Activated CD4-positive, alpha-beta T cell treated with anti-CD3 and anti-CD28 coated beads, Interleukin-2, amount 10 ng/mL, durations not matched to agents 7 days and 5 days (primary cell): Measurements from ENCODE around the gene TBATA. TPM values are rescaled to one million over a fixed set of nuclear protein-coding genes. Genes with fewer than 3 reads are reported as not detected.

Experiments used
- CTCF ChIA-PET: fragments of 350-600 bp; sonication (Branson Sonifier 250); formaldehyde crosslinking; loops from one replicate; lab custom pipeline; 2021; ENCODE audit warnings: antibody characterized with exemption; lab: Charles Lee
- POLR2A ChIA-PET: fragments of 350-600 bp; sonication (Branson Sonifier 250); formaldehyde crosslinking; loops from one replicate; lab custom pipeline; 2021; ENCODE audit warnings: antibody characterized with exemption; lab: Charles Lee
- DNase-seq: peaks from one replicate; pipeline ENCODE4 v3.0.0-alpha.2; 2020
- H3K27ac Mint-ChIP-seq: one replicate; pipeline ENCODE4 v1.8.0; 2021; ENCODE audit warnings: mild to moderate bottlenecking, moderate library complexity, mixed read lengths
- H3K27me3 Mint-ChIP-seq: one replicate; pipeline ENCODE4 v1.8.0; 2021; ENCODE audit warnings: mixed read lengths
- H3K36me3 Mint-ChIP-seq: one replicate; pipeline ENCODE4 v1.8.0; 2021; ENCODE audit warnings: low read depth, mixed read lengths
- H3K4me1 Mint-ChIP-seq: one replicate; pipeline ENCODE4 v1.8.0; 2021; ENCODE audit warnings: mixed read lengths
- H3K4me3 Mint-ChIP-seq: one replicate; pipeline ENCODE4 v1.8.0; 2021; ENCODE audit warnings: mild to moderate bottlenecking, moderate library complexity, mixed read lengths
- H3K9me3 Mint-ChIP-seq: one replicate; pipeline ENCODE4 v1.8.0; 2021; ENCODE audit warnings: mixed read lengths
- total RNA-seq, 2 experiments: library from RNA; stranded (reverse); gene quantifications; one replicate each; pipeline ENCODE4 v1.2.3, GENCODE V29; 2021

Gene TBATA
- total RNA-seq, 2 experiments from 2014 or later, result not detected

- H3K36me3 Mint-ChIP-seq, result no peaks in the 10 kb centered on the region
- H3K9me3 Mint-ChIP-seq, result no peaks in the 10 kb centered on the region
- CTCF ChIA-PET, result interaction anchor here (1.6 kb wide), 1 partner anchor 7 kb away, joined by 3 read pairs; no protein-coding TSS in a partner anchor
- H3K27me3 Mint-ChIP-seq, result peaks cover 19% of the 10 kb centered on the region
- H3K4me3 Mint-ChIP-seq, result no peak overlapping the region
- H3K4me1 Mint-ChIP-seq, result no peaks in the 10 kb centered on the region
- H3K27ac Mint-ChIP-seq, result no peak overlapping the region
- POLR2A ChIA-PET, result no interaction called here
- DNase-seq, result no peak
Observed at GRCh38 chr10:70805619-70806215, 20.5 kb upstream of the TBATA start.

- no peak for DNase-seq
- ChIA-PET POLR2A (no interaction called here), CTCF (interaction anchor here (1.1 to 1.6 kb wide), 2 partner anchors 9 to 12 kb away, joined by 3 read pairs; partner anchors contain the start of gene SGPL1)
- Mint-ChIP-seq H3K36me3 (no peaks in the 10 kb centered on the region), H3K4me1 (no peaks in the 10 kb centered on the region), H3K27me3 (peaks cover 21% of the 10 kb centered on the region), H3K4me3 (no peak overlapping the region), H3K27ac (no peak overlapping the region), H3K9me3 (no peaks in the 10 kb centered on the region)
Observed at GRCh38 chr10:70804421-70804808, 19.2 kb upstream of the TBATA start.

GRCh38 chr10:70803775-70804420 lies 18.7 kb upstream of the TBATA start:
- ChIA-PET POLR2A (interaction anchor here (0.6 kb wide), 1 partner anchor 126 kb away, joined by 3 read pairs; no protein-coding TSS in a partner anchor), CTCF (interaction anchor here (1.1 to 1.6 kb wide), 2 partner anchors 9 to 12 kb away, joined by 3 read pairs; partner anchors contain the start of gene SGPL1)
- Mint-ChIP-seq H3K27me3 (peaks cover 22% of the 10 kb centered on the region), H3K4me3 (no peak overlapping the region), H3K9me3 (no peaks in the 10 kb centered on the region), H3K36me3 (no peaks in the 10 kb centered on the region), H3K27ac (no peak overlapping the region), H3K4me1 (no peaks in the 10 kb centered on the region)
- no peak for DNase-seq

GRCh38 chr10:70801854-70802253 lies 16.7 kb upstream of the TBATA start:
- no peaks in the 10 kb centered on the region for H3K36me3 Mint-ChIP-seq
- no peak for DNase-seq
- H3K27ac Mint-ChIP-seq, result no peak overlapping the region
- no peaks in the 10 kb centered on the region for H3K4me1 Mint-ChIP-seq
- ChIA-PET CTCF (no interaction called here), POLR2A (no interaction called here)
- peaks cover 26% of the 10 kb centered on the region for H3K27me3 Mint-ChIP-seq
- H3K9me3 Mint-ChIP-seq, result peaks cover under 1% of the 10 kb centered on the region
- no peak overlapping the region for H3K4me3 Mint-ChIP-seq

- POLR2A ChIA-PET, result no interaction called here
- peaks cover 30% of the 10 kb centered on the region for H3K27me3 Mint-ChIP-seq
Observed at GRCh38 chr10:70799124-70799523, 13.9 kb upstream of the TBATA start.

GRCh38 chr10:70797840-70798239 lies 12.7 kb upstream of the TBATA start:
- H3K27ac Mint-ChIP-seq, result no peak overlapping the region
- H3K4me3 Mint-ChIP-seq, result no peak overlapping the region
- no peak for DNase-seq
- peaks cover 31% of the 10 kb centered on the region for H3K27me3 Mint-ChIP-seq
- POLR2A ChIA-PET, result no interaction called here
- peaks cover 5% of the 10 kb centered on the region for H3K9me3 Mint-ChIP-seq
- no peaks in the 10 kb centered on the region for H3K4me1 Mint-ChIP-seq
- CTCF ChIA-PET, result interaction anchor here (0.7 to 1.2 kb wide), 2 partner anchors 11 to 77 kb away, joined by 3 read pairs; no protein-coding TSS in a partner anchor
- no peaks in the 10 kb centered on the region for H3K36me3 Mint-ChIP-seq

More at GRCh38 chr10:70799124-70799523, 13.9 kb upstream of the TBATA start:
- Mint-ChIP-seq H3K36me3 (no peaks in the 10 kb centered on the region), H3K9me3 (peaks cover 5% of the 10 kb centered on the region), H3K27ac (no peak overlapping the region), H3K4me1 (no peaks in the 10 kb centered on the region), H3K4me3 (no peak overlapping the region)
- CTCF ChIA-PET, result interaction anchor here (1.4 kb wide), 1 partner anchor 18 kb away, joined by 3 read pairs; no protein-coding TSS in a partner anchor
- no peak for DNase-seq

GRCh38 chr10:70795613-70796012 lies 10.4 kb upstream of the TBATA start:
- CTCF ChIA-PET, result no interaction called here
- DNase-seq, result no peak
- peaks cover 5% of the 10 kb centered on the region for H3K9me3 Mint-ChIP-seq
- H3K4me3 Mint-ChIP-seq, result no peak overlapping the region
- peaks cover 33% of the 10 kb centered on the region for H3K27me3 Mint-ChIP-seq
- H3K27ac Mint-ChIP-seq, result no peak overlapping the region
- POLR2A ChIA-PET, result no interaction called here
- no peaks in the 10 kb centered on the region for H3K36me3 Mint-ChIP-seq
- H3K4me1 Mint-ChIP-seq, result peaks cover 1% of the 10 kb centered on the region

GRCh38 chr10:70791386-70792039 lies 6.3 kb upstream of the TBATA start:
- H3K27me3 Mint-ChIP-seq, result peaks cover 39% of the 10 kb centered on the region
- ChIA-PET CTCF (interaction anchor here (0.5 kb wide), 1 partner anchor 216 kb away, joined by 3 read pairs; no protein-coding TSS in a partner anchor), POLR2A (no interaction called here)
- no peak overlapping the region for H3K27ac Mint-ChIP-seq
- peaks cover 10% of the 10 kb centered on the region for H3K4me1 Mint-ChIP-seq
- no peak overlapping the region for H3K4me3 Mint-ChIP-seq
- no peaks in the 10 kb centered on the region for H3K36me3 Mint-ChIP-seq
- DNase-seq, result no peak
- H3K9me3 Mint-ChIP-seq, result peaks cover under 1% of the 10 kb centered on the region

- ChIA-PET POLR2A (no interaction called here), CTCF (interaction anchor here (1.2 to 1.3 kb wide), 2 partner anchors 15 to 45 kb away, joined by 3 read pairs; no protein-coding TSS in a partner anchor)
- H3K9me3 Mint-ChIP-seq, result no peaks in the 10 kb centered on the region
- H3K4me3 Mint-ChIP-seq, result no peak overlapping the region
- H3K4me1 Mint-ChIP-seq, result peaks cover 19% of the 10 kb centered on the region
- no peak for DNase-seq
- no peaks in the 10 kb centered on the region for H3K36me3 Mint-ChIP-seq
- H3K27ac Mint-ChIP-seq, result no peak overlapping the region
- H3K27me3 Mint-ChIP-seq, result peaks cover 31% of the 10 kb centered on the region
Observed at GRCh38 chr10:70786799-70787415, 1.7 kb upstream of the TBATA start.

GRCh38 chr10:70784471-70784870 lies 706 bp downstream of the TBATA start:
- Mint-ChIP-seq H3K9me3 (no peaks in the 10 kb centered on the region), H3K27ac (no peak overlapping the region), H3K36me3 (no peaks in the 10 kb centered on the region), H3K27me3 (peaks cover 17% of the 10 kb centered on the region), H3K4me1 (peaks cover 15% of the 10 kb centered on the region), H3K4me3 (no peak overlapping the region)
- no peak for DNase-seq
- CTCF ChIA-PET, result no interaction called here
- POLR2A ChIA-PET, result no interaction called here

- no peak overlapping the region for H3K27ac Mint-ChIP-seq
- no peaks in the 10 kb centered on the region for H3K9me3 Mint-ChIP-seq
- H3K4me3 Mint-ChIP-seq, result no peak overlapping the region
- ChIA-PET CTCF (no interaction called here), POLR2A (no interaction called here)
- peaks cover 13% of the 10 kb centered on the region for H3K27me3 Mint-ChIP-seq
- no peaks in the 10 kb centered on the region for H3K36me3 Mint-ChIP-seq
- peaks cover 15% of the 10 kb centered on the region for H3K4me1 Mint-ChIP-seq
- no peak for DNase-seq
Observed at GRCh38 chr10:70784016-70784415, 1.2 kb downstream of the TBATA start.

- DNase-seq, result no peak
- peaks cover 6% of the 10 kb centered on the region for H3K27me3 Mint-ChIP-seq
- no peak overlapping the region for H3K4me3 Mint-ChIP-seq
- no peaks in the 10 kb centered on the region for H3K9me3 Mint-ChIP-seq
- H3K36me3 Mint-ChIP-seq, result no peaks in the 10 kb centered on the region
- H3K4me1 Mint-ChIP-seq, result peaks cover 15% of the 10 kb centered on the region
- ChIA-PET CTCF (interaction anchor here (1.1 kb wide), 1 partner anchor 94 kb away, joined by 3 read pairs; no protein-coding TSS in a partner anchor), POLR2A (no interaction called here)
- H3K27ac Mint-ChIP-seq, result no peak overlapping the region
Observed at GRCh38 chr10:70782746-70783680, 2.2 kb downstream of the TBATA start.
